Activated naive CD8-positive, alpha-beta T cell treated with anti-CD3 and anti-CD28 coated beads, Interleukin-2, amount 10 ng/mL, durations not matched to agents 7 days and 5 days (primary cell): Measurements from ENCODE around the gene SYT14. TPM values are rescaled to one million over a fixed set of nuclear protein-coding genes. Genes with fewer than 3 reads are reported as not detected.
"Not testable (repeated sequence)": the region's sequence is repeated elsewhere in the genome, so short reads cannot be mapped to it uniquely, and the experiment has no call there.

Source experiments
- ATAC-seq: fragments of 150-1000 bp; cut with Tn5 transposase; one replicate; pipeline ENCODE4 v1.10.0; 2021; ENCODE audit warnings: low read depth, moderate library complexity
- POLR2A ChIA-PET: fragments of 350-600 bp; sonication (Branson Sonifier 250); formaldehyde crosslinking; loops from one replicate; lab custom pipeline; 2021; ENCODE audit warnings: antibody characterized with exemption; lab: Charles Lee
- DNase-seq: peaks from one replicate; pipeline ENCODE4 v3.0.0; 2021
- H3K27ac Mint-ChIP-seq: one replicate; pipeline ENCODE4 v1.8.0; 2022; ENCODE audit warnings: mild to moderate bottlenecking, mixed read lengths
- H3K27me3 Mint-ChIP-seq: one replicate; pipeline ENCODE4 v1.8.0; 2022; ENCODE audit warnings: mild to moderate bottlenecking, moderate library complexity, mixed read lengths
- H3K36me3 Mint-ChIP-seq: one replicate; pipeline ENCODE4 v1.8.0; 2021; ENCODE audit warnings: mild to moderate bottlenecking, mixed read lengths
- H3K4me1 Mint-ChIP-seq: one replicate; pipeline ENCODE4 v1.8.0; 2021; ENCODE audit warnings: mixed read lengths
- H3K4me3 Mint-ChIP-seq: one replicate; pipeline ENCODE4 v1.8.0; 2022; ENCODE audit warnings: mild to moderate bottlenecking, moderate library complexity, mixed read lengths
- H3K9me3 Mint-ChIP-seq: one replicate; pipeline ENCODE4 v1.8.0; 2021; ENCODE audit warnings: mixed read lengths
- total RNA-seq, 2 experiments: library from RNA; stranded (reverse); gene quantifications; one replicate each; pipeline ENCODE4 v1.2.3, GENCODE V29; 2021

Gene SYT14
- total RNA-seq, 2 experiments from 2014 or later: not detected

GRCh38 chr1:210072129-210072528 lies 134.1 kb downstream of the SYT14 start:
- POLR2A ChIA-PET: no interaction called here
- Mint-ChIP-seq H3K4me1 (no peaks in the 10 kb centered on the region), H3K4me3 (no peak overlapping the region), H3K27ac (no peak overlapping the region), H3K27me3 (peaks cover 12% of the 10 kb centered on the region), H3K9me3 (no peaks in the 10 kb centered on the region), H3K36me3 (no peaks in the 10 kb centered on the region)
- no peak for ATAC-seq
- no peak for DNase-seq

GRCh38 chr1:210072896-210073504 lies 135.0 kb downstream of the SYT14 start:
- no peak for ATAC-seq
- H3K4me1 Mint-ChIP-seq: no peaks in the 10 kb centered on the region
- POLR2A ChIA-PET: no interaction called here
- H3K36me3 Mint-ChIP-seq: no peaks in the 10 kb centered on the region
- peaks cover 12% of the 10 kb centered on the region for H3K27me3 Mint-ChIP-seq
- H3K9me3 Mint-ChIP-seq: no peaks in the 10 kb centered on the region
- DNase-seq: no peak
- H3K27ac Mint-ChIP-seq: no peak overlapping the region
- no peak overlapping the region for H3K4me3 Mint-ChIP-seq

GRCh38 chr1:210074904-210075303 lies 136.9 kb downstream of the SYT14 start:
- H3K4me3 Mint-ChIP-seq: no peak overlapping the region
- peaks cover 5% of the 10 kb centered on the region for H3K27me3 Mint-ChIP-seq
- DNase-seq (no peak), ATAC-seq (no peak)
- H3K4me1 Mint-ChIP-seq: no peaks in the 10 kb centered on the region
- POLR2A ChIA-PET: no interaction called here
- H3K9me3 Mint-ChIP-seq: no peaks in the 10 kb centered on the region
- no peaks in the 10 kb centered on the region for H3K36me3 Mint-ChIP-seq
- H3K27ac Mint-ChIP-seq: no peak overlapping the region

- ATAC-seq (no peak), DNase-seq (no peak)
- no peak overlapping the region for H3K27ac Mint-ChIP-seq
- peaks cover 2% of the 10 kb centered on the region for H3K27me3 Mint-ChIP-seq
- H3K36me3 Mint-ChIP-seq: no peaks in the 10 kb centered on the region
- H3K9me3 Mint-ChIP-seq: no peaks in the 10 kb centered on the region
- H3K4me3 Mint-ChIP-seq: no peak overlapping the region
- POLR2A ChIA-PET: no interaction called here
- no peaks in the 10 kb centered on the region for H3K4me1 Mint-ChIP-seq
Observed at GRCh38 chr1:210076620-210077019, 138.6 kb downstream of the SYT14 start.

- no peaks in the 10 kb centered on the region for H3K4me1 Mint-ChIP-seq
- H3K4me3 Mint-ChIP-seq: no peak overlapping the region
- POLR2A ChIA-PET: no interaction called here
- no peak overlapping the region for H3K27ac Mint-ChIP-seq
- no peaks in the 10 kb centered on the region for H3K36me3 Mint-ChIP-seq
- H3K27me3 Mint-ChIP-seq: no peaks in the 10 kb centered on the region
- no peaks in the 10 kb centered on the region for H3K9me3 Mint-ChIP-seq
- DNase-seq (no peak), ATAC-seq (no peak)
Observed at GRCh38 chr1:210081494-210081893, 143.5 kb downstream of the SYT14 start.

- DNase-seq: no peak
- ATAC-seq: no peak
- POLR2A ChIA-PET: no interaction called here
Observed at GRCh38 chr1:210085359-210085758, 147.3 kb downstream of the SYT14 start.

GRCh38 chr1:210087058-210087457 lies 149.0 kb downstream of the SYT14 start:
- Mint-ChIP-seq H3K9me3 (no peaks in the 10 kb centered on the region), H3K4me3 (no peak overlapping the region), H3K4me1 (no peaks in the 10 kb centered on the region), H3K36me3 (no peaks in the 10 kb centered on the region), H3K27ac (no peak overlapping the region), H3K27me3 (no peaks in the 10 kb centered on the region)
- ATAC-seq (no peak), DNase-seq (no peak)
- POLR2A ChIA-PET: no interaction called here

More at GRCh38 chr1:210085359-210085758, 147.3 kb downstream of the SYT14 start:
- Mint-ChIP-seq H3K9me3 (no peaks in the 10 kb centered on the region), H3K4me1 (no peaks in the 10 kb centered on the region), H3K27me3 (no peaks in the 10 kb centered on the region), H3K36me3 (no peaks in the 10 kb centered on the region), H3K4me3 (no peak overlapping the region), H3K27ac (no peak overlapping the region)

- no peak for DNase-seq
- Mint-ChIP-seq H3K9me3 (no peaks in the 10 kb centered on the region), H3K27ac (no peak overlapping the region), H3K36me3 (no peaks in the 10 kb centered on the region), H3K4me3 (no peak overlapping the region), H3K27me3 (no peaks in the 10 kb centered on the region), H3K4me1 (no peaks in the 10 kb centered on the region)
- POLR2A ChIA-PET: no interaction called here
- ATAC-seq: no peak
Observed at GRCh38 chr1:210089855-210090254, 151.8 kb downstream of the SYT14 start.

- no peak overlapping the region for H3K27ac Mint-ChIP-seq
- ATAC-seq (no peak), DNase-seq (no peak)
- H3K9me3 Mint-ChIP-seq: no peaks in the 10 kb centered on the region
- POLR2A ChIA-PET: no interaction called here
- no peaks in the 10 kb centered on the region for H3K36me3 Mint-ChIP-seq
- no peak overlapping the region for H3K4me3 Mint-ChIP-seq
- H3K4me1 Mint-ChIP-seq: no peaks in the 10 kb centered on the region
- peaks cover 2% of the 10 kb centered on the region for H3K27me3 Mint-ChIP-seq
Observed at GRCh38 chr1:210092366-210092765, 154.3 kb downstream of the SYT14 start.

GRCh38 chr1:210093461-210093860 lies 155.4 kb downstream of the SYT14 start:
- H3K27me3 Mint-ChIP-seq: peaks cover 2% of the 10 kb centered on the region
- DNase-seq (no peak), ATAC-seq (no peak)
- H3K27ac Mint-ChIP-seq: no peak overlapping the region
- POLR2A ChIA-PET: no interaction called here
- no peaks in the 10 kb centered on the region for H3K4me1 Mint-ChIP-seq
- H3K9me3 Mint-ChIP-seq: no peaks in the 10 kb centered on the region
- H3K4me3 Mint-ChIP-seq: no peak overlapping the region
- no peaks in the 10 kb centered on the region for H3K36me3 Mint-ChIP-seq

GRCh38 chr1:210098356-210098755 lies 160.3 kb downstream of the SYT14 start:
- Mint-ChIP-seq H3K36me3 (no peaks in the 10 kb centered on the region), H3K27ac (no peak overlapping the region), H3K4me1 (no peaks in the 10 kb centered on the region), H3K4me3 (no peak overlapping the region), H3K9me3 (no peaks in the 10 kb centered on the region), H3K27me3 (peaks cover 7% of the 10 kb centered on the region)
- POLR2A ChIA-PET: no interaction called here
- ATAC-seq (no peak), DNase-seq (no peak)

- no peak overlapping the region for H3K4me3 Mint-ChIP-seq
- POLR2A ChIA-PET: no interaction called here
- no peaks in the 10 kb centered on the region for H3K9me3 Mint-ChIP-seq
- H3K4me1 Mint-ChIP-seq: no peaks in the 10 kb centered on the region
- H3K27me3 Mint-ChIP-seq: peaks cover 7% of the 10 kb centered on the region
- no peak overlapping the region for H3K27ac Mint-ChIP-seq
- ATAC-seq: no peak
- H3K36me3 Mint-ChIP-seq: no peaks in the 10 kb centered on the region
- no peak for DNase-seq
Observed at GRCh38 chr1:210099921-210100320, 161.9 kb downstream of the SYT14 start.

GRCh38 chr1:210104103-210104502 lies 166.1 kb downstream of the SYT14 start:
- DNase-seq: no peak
- Mint-ChIP-seq H3K27ac (no peak overlapping the region), H3K4me3 (no peak overlapping the region), H3K4me1 (no peaks in the 10 kb centered on the region), H3K36me3 (no peaks in the 10 kb centered on the region), H3K9me3 (no peaks in the 10 kb centered on the region), H3K27me3 (peaks cover 5% of the 10 kb centered on the region)
- ATAC-seq: no peak
- POLR2A ChIA-PET: no interaction called here

- H3K27me3 Mint-ChIP-seq, ATAC-seq, H3K4me1 Mint-ChIP-seq, H3K9me3 Mint-ChIP-seq, H3K36me3 Mint-ChIP-seq, H3K27ac Mint-ChIP-seq, H3K4me3 Mint-ChIP-seq, DNase-seq, POLR2A ChIA-PET: not testable (repeated sequence)
Observed at GRCh38 chr1:210112906-210113305, 174.9 kb downstream of the SYT14 start.

GRCh38 chr1:210117198-210117597 lies 179.2 kb downstream of the SYT14 start:
- Mint-ChIP-seq H3K4me1 (no peaks in the 10 kb centered on the region), H3K4me3 (no peak overlapping the region), H3K36me3 (no peaks in the 10 kb centered on the region), H3K27me3 (peaks cover 2% of the 10 kb centered on the region), H3K27ac (no peak overlapping the region), H3K9me3 (no peaks in the 10 kb centered on the region)
- POLR2A ChIA-PET: no interaction called here
- no peak for DNase-seq
- no peak for ATAC-seq
